CD14-positive monocyte (primary cell): Measurements from ENCODE around the gene CREB5. TPM values are rescaled to one million over a fixed set of nuclear protein-coding genes. Genes with fewer than 3 reads are reported as not detected.
"Not testable (repeated sequence)": the region's sequence is repeated elsewhere in the genome, so short reads cannot be mapped to it uniquely, and the experiment has no call there.

ENCODE experiments used
- DNase-seq, 3 donors: peaks; one replicate each; pipeline ENCODE4 v3.0.0-alpha.2; 2011 to 2022
- H2AFZ ChIP-seq: 2 replicates; pipeline ENCODE4 v1.6.0; 2012; ENCODE audit warnings: mild to moderate bottlenecking, low read depth, low read length, inconsistent platforms; ENCODE audit not compliant: insufficient read depth, poor library complexity, severe bottlenecking
- H3K27ac ChIP-seq, 2 donors: 1 replicate in 1 of 2; 2 replicates in 1 of 2; pipeline ENCODE4 v1.5.1; 2012 to 2013; ENCODE audit warnings: low read length in 2 of 2, control low read depth in 1 of 2, inconsistent platforms in 1 of 2, low read depth in 1 of 2, mild to moderate bottlenecking in 1 of 2
- H3K27me3 ChIP-seq, 2 donors: one replicate each; pipeline versions ENCODE4 v1.6.0 to v1.6.1; 2011 to 2013; ENCODE audit warnings: low read length in 2 of 2; ENCODE audit not compliant: control insufficient read depth in 2 of 2, insufficient read depth in 2 of 2
- H3K36me3 ChIP-seq, 2 donors: replicated peaks in 1 of 2; 1 replicate in 1 of 2; 2 replicates in 1 of 2; pipeline versions ENCODE4 v1.5.1 to v1.6.1; 2012 to 2013; ENCODE audit warnings: low read length in 2 of 2, control low read depth in 1 of 2, inconsistent platforms in 1 of 2, mild to moderate bottlenecking in 1 of 2; ENCODE audit not compliant: insufficient read depth in 2 of 2, control insufficient read depth in 1 of 2
- H3K4me1 ChIP-seq, 2 donors: 1 replicate in 1 of 2; 2 replicates in 1 of 2; pipeline versions ENCODE4 v1.5.1 to v1.6.1; 2012 to 2013; ENCODE audit warnings: low read length in 2 of 2, control low read depth in 1 of 2, inconsistent platforms in 1 of 2, mild to moderate bottlenecking in 1 of 2, moderate library complexity in 1 of 2; ENCODE audit not compliant: insufficient read depth in 2 of 2, control insufficient read depth in 1 of 2
- H3K4me2 ChIP-seq: replicated peaks from 2 replicates; pipeline ENCODE3; 2012; ENCODE audit warnings: low read length, moderate library complexity, mild to moderate bottlenecking; ENCODE audit not compliant: poor library complexity, severe bottlenecking; ENCODE audit errors: extremely low read depth
- H3K4me3 ChIP-seq, 3 experiments: fragments of 200-600 bp in 1 of 3; sonication (generic) in 1 of 3; replicated peaks in 1 of 3; 1 replicate in 2 of 3; 2 replicates in 1 of 3; pipeline ENCODE4 v1.5.1; 2011 to 2013; ENCODE audit warnings: low read length in 3 of 3, mild to moderate bottlenecking in 3 of 3, control low read depth in 2 of 3, low read depth in 2 of 3, inconsistent platforms in 1 of 3, moderate library complexity in 1 of 3
- H3K79me2 ChIP-seq: 2 replicates; pipeline ENCODE4 v1.6.0; 2012; ENCODE audit warnings: mild to moderate bottlenecking, control low read depth, inconsistent platforms, low read length, moderate library complexity; ENCODE audit not compliant: insufficient read depth
- H3K9ac ChIP-seq: 2 replicates; pipeline ENCODE4 v1.6.0; 2017; ENCODE audit warnings: low read length, mild to moderate bottlenecking; ENCODE audit not compliant: insufficient read depth, poor library complexity, severe bottlenecking
- H3K9me3 ChIP-seq, 2 donors: replicated peaks in 1 of 2; 1 replicate in 1 of 2; 2 replicates in 1 of 2; pipeline versions ENCODE4 v1.5.1 to v1.6.1; 2012 to 2013; ENCODE audit warnings: low read length in 2 of 2, control low read depth in 1 of 2; ENCODE audit not compliant: control insufficient read depth in 1 of 2, insufficient read depth in 1 of 2
- H4K20me1 ChIP-seq: 2 replicates; pipeline ENCODE4 v1.6.0; 2012; ENCODE audit warnings: mild to moderate bottlenecking, low read length, control low read depth, moderate library complexity; ENCODE audit not compliant: insufficient read depth
- H3K27ac Mint-ChIP-seq, 7 donors: one replicate each; pipeline ENCODE4 v1.8.0; 2020; ENCODE audit warnings: mild to moderate bottlenecking in 7 of 7, mixed read lengths in 7 of 7, moderate library complexity in 6 of 7, inconsistent platforms in 2 of 7
- H3K27me3 Mint-ChIP-seq, 3 donors: one replicate each; pipeline ENCODE4 v1.8.0; 2021 to 2022; ENCODE audit warnings: low read depth in 3 of 3, mild to moderate bottlenecking in 3 of 3, mixed read lengths in 3 of 3, moderate library complexity in 3 of 3, inconsistent platforms in 1 of 3
- H3K36me3 Mint-ChIP-seq, 2 donors: one replicate each; pipeline ENCODE4 v1.8.0; 2020; ENCODE audit warnings: mixed read lengths in 2 of 2, inconsistent platforms in 1 of 2, mild to moderate bottlenecking in 1 of 2
- H3K4me1 Mint-ChIP-seq: one replicate; pipeline ENCODE4 v1.8.0; 2020; ENCODE audit warnings: mild to moderate bottlenecking, mixed read lengths
- H3K4me3 Mint-ChIP-seq, 2 donors: one replicate each; pipeline ENCODE4 v1.8.0; 2020; ENCODE audit warnings: mild to moderate bottlenecking in 2 of 2, mixed read lengths in 2 of 2, moderate library complexity in 1 of 2
- H3K9me3 Mint-ChIP-seq, 7 donors: one replicate each; pipeline ENCODE4 v1.8.0; 2020 to 2022; ENCODE audit warnings: mixed read lengths in 7 of 7, mild to moderate bottlenecking in 6 of 7, moderate library complexity in 6 of 7, inconsistent platforms in 2 of 7
- CTCF ChIP-seq: fragments of 200-600 bp; IDR thresholded peaks from one replicate; pipeline ENCODE4 v1.8.0; 2022; ENCODE audit warnings: antibody characterized with exemption, mild to moderate bottlenecking
- WGBS: methylation state at CpG from one replicate; pipeline ENCODE4 v1.1.5; 2013; ENCODE audit warnings: missing lambda C conversion rate; ENCODE audit not compliant: insufficient coverage; 5-methylcytosine and 5-hydroxymethylcytosine counted together
- intact Hi-C, 2 donors: fragments of 100-400 bp; cut with micrococcal nuclease; formaldehyde crosslinking; loops; one replicate each; pipeline versions ENCODE4 v1.15.0 to v1.15.1; 2023
- polyA plus RNA-seq, 3 donors: library from polyadenylated mRNA; depleted of rRNA in 1 of 3; unstranded in 2 of 3; stranded (reverse) in 1 of 3; fragments of 300-500 nt in 2 of 3; fragments of >200 nt in 1 of 3; fragmentation: Illumina TruSeq in 2 of 3; gene quantifications; 1 replicate in 2 of 3; 2 replicates in 1 of 3; pipeline ENCODE4 v1.2.3, GENCODE V29; 2012 to 2021

CREB5 gene
- polyA plus RNA-seq, 3 donors: 25.1 to 72.3 (median 44.2) TPM

GRCh38 chr7:28597284-28597683 lies 185.0 kb downstream of the CREB5 start:
- no peak overlapping the region for H3K4me3 Mint-ChIP-seq
- Histone ChIP-seq H3K79me2 (no peaks in the 10 kb centered on the region), H3K4me1 (no peaks in the 10 kb centered on the region), H3K9ac (no peak overlapping the region), H3K27ac (no peak overlapping the region), H3K36me3 (no peaks in the 10 kb centered on the region), H3K27me3 (no peaks in the 10 kb centered on the region), H3K9me3 (no peaks in the 10 kb centered on the region), H4K20me1 (no peaks in the 10 kb centered on the region), H3K4me3 (no peak overlapping the region), H2AFZ (no peak overlapping the region), H3K4me2 (no peak overlapping the region)
- no peaks in the 10 kb centered on the region for H3K4me1 Mint-ChIP-seq
- peaks cover 0 to 7% (median 4%) of the 10 kb centered on the region in 7 donors for H3K9me3 Mint-ChIP-seq
- no peak for TF ChIP-seq CTCF
- H3K27me3 Mint-ChIP-seq: peaks cover 0 to 13% (median 7%) of the 10 kb centered on the region in 3 donors
- intact Hi-C loops: no loop called here
- no peaks in the 10 kb centered on the region for H3K36me3 Mint-ChIP-seq
- DNase-seq: no peak
- H3K27ac Mint-ChIP-seq: no peak overlapping the region
- WGBS: 93% methylated on average over 2 of the region's 2 CpGs

GRCh38 chr7:28598037-28598436 lies 185.7 kb downstream of the CREB5 start:
- H3K4me1 Mint-ChIP-seq, H3K27ac ChIP-seq, H3K9me3 Mint-ChIP-seq, intact Hi-C loops, H3K36me3 Mint-ChIP-seq, H3K4me1 ChIP-seq, H4K20me1 ChIP-seq, DNase-seq, H3K36me3 ChIP-seq, H3K27ac Mint-ChIP-seq, H3K9me3 ChIP-seq, H3K27me3 ChIP-seq, H3K4me3 Mint-ChIP-seq, H3K4me3 ChIP-seq, H2AFZ ChIP-seq, H3K4me2 ChIP-seq, H3K79me2 ChIP-seq, H3K9ac ChIP-seq: not testable (repeated sequence)
- WGBS: 80% methylated on average over 1 of the region's 5 CpGs
- peaks cover 0 to 13% (median 7%) of the 10 kb centered on the region in 3 donors for H3K27me3 Mint-ChIP-seq
